ENCODE data around the gene XYLT1. TPM values are rescaled to one million over a fixed set of nuclear protein-coding genes. Genes with fewer than 3 reads are reported as not detected.

Gene XYLT1
- total RNA-seq, 2 donors from 2014 or later = 14.4 to 31.3 TPM

- Histone ChIP-seq H3K4me1 (no peaks in the 10 kb centered on the region), H3K27ac (no peak overlapping the region), H3K9me3 (no peaks in the 10 kb centered on the region), H3K27me3 (no peaks in the 10 kb centered on the region), H3K4me3 (no peak overlapping the region), H3K36me3 (peaks cover 5% of the 10 kb centered on the region)
- TF ChIP-seq CTCF (IDR thresholded peaks at IDR 0.05) = no peak
- no peak for DNase-seq (ENCODE audit: low spot score)
These were observed 292.5 kb downstream of the XYLT1 start for GRCh38 chr16:17177959-17178905.

- Histone ChIP-seq H3K27me3 (no peaks in the 10 kb centered on the region), H3K36me3 (peaks cover 5% of the 10 kb centered on the region), H3K4me3 (no peak overlapping the region), H3K4me1 (no peaks in the 10 kb centered on the region), H3K27ac (no peak overlapping the region), H3K9me3 (no peaks in the 10 kb centered on the region)
- no peak for TF ChIP-seq CTCF (IDR thresholded peaks at IDR 0.05)
- DNase-seq (ENCODE audit: low spot score) = no peak
These were observed 293.4 kb downstream of the XYLT1 start for GRCh38 chr16:17177242-17177958.

- no peak for TF ChIP-seq CTCF (IDR thresholded peaks at IDR 0.05)
These were observed 294.6 kb downstream of the XYLT1 start for GRCh38 chr16:17176199-17176598.

GRCh38 chr16:17173281-17173680 is 297.5 kb downstream of the XYLT1 start:
- Histone ChIP-seq H3K4me3 (no peak overlapping the region), H3K36me3 (peaks cover 5% of the 10 kb centered on the region), H3K4me1 (peaks cover 0 to 6% of the 10 kb centered on the region in 2 donors), H3K27me3 (no peaks in the 10 kb centered on the region), H3K9me3 (no peaks in the 10 kb centered on the region), H3K27ac (no peak overlapping the region)
- no peak for TF ChIP-seq CTCF (IDR thresholded peaks at IDR 0.05)
- DNase-seq (ENCODE audit: low spot score) = peak; percentile 74

More at GRCh38 chr16:17176199-17176598, 294.6 kb downstream of the XYLT1 start:
- no peak for DNase-seq (ENCODE audit: low spot score)
- H3K9me3 ChIP-seq = no peaks in the 10 kb centered on the region
- no peak overlapping the region for H3K4me3 ChIP-seq
- no peaks in the 10 kb centered on the region for H3K4me1 ChIP-seq
- H3K27me3 ChIP-seq = no peaks in the 10 kb centered on the region
- H3K36me3 ChIP-seq = peaks cover 5% of the 10 kb centered on the region
- no peak overlapping the region for H3K27ac ChIP-seq

GRCh38 chr16:17171250-17172143 is 299.3 kb downstream of the XYLT1 start:
- H3K4me1 ChIP-seq = peaks cover 0 to 6% of the 10 kb centered on the region in 2 donors
- no peaks in the 10 kb centered on the region for H3K9me3 ChIP-seq
- no peak overlapping the region for H3K4me3 ChIP-seq
- no peaks in the 10 kb centered on the region for H3K27me3 ChIP-seq
- TF ChIP-seq CTCF (IDR thresholded peaks at IDR 0.05) = no peak
- DNase-seq (ENCODE audit: low spot score) = no peak
- peaks cover 5% of the 10 kb centered on the region for H3K36me3 ChIP-seq
- H3K27ac ChIP-seq = no peak overlapping the region
